Measurements from ENCODE around the gene ABI2.

ABI2 gene

GRCh38 chr2:203462308-203462707 lies 134.1 kb downstream of the ABI2 start:
- no peak overlapping the region for H3K4me3 ChIP-seq (ENCODE audit: low read depth, low read length)
- DNase-seq (ENCODE audit: low read depth), result no peak

GRCh38 chr2:203463266-203463678 lies 135.1 kb downstream of the ABI2 start:
- TF ChIP-seq MAX (IDR thresholded peaks at IDR 0.05; ENCODE audit: low read depth, low read length) (no peak), CTCF (IDR thresholded peaks at IDR 0.05; ENCODE audit: low read depth, low read length) (no peak), MYC (IDR thresholded peaks at IDR 0.05; ENCODE audit: low read depth, low read length) (no peak), POLR2A (IDR thresholded peaks at IDR 0.05; ENCODE audit: extremely low read depth, insufficient read length) (no peak)
- no peak for DNase-seq (ENCODE audit: low read depth)
- no peak overlapping the region for H3K4me3 ChIP-seq (ENCODE audit: low read depth, low read length)

More at GRCh38 chr2:203462308-203462707, 134.1 kb downstream of the ABI2 start:
- TF ChIP-seq MAX (IDR thresholded peaks at IDR 0.05; ENCODE audit: low read depth, low read length) (no peak), CTCF (IDR thresholded peaks at IDR 0.05; ENCODE audit: low read depth, low read length) (no peak), MYC (IDR thresholded peaks at IDR 0.05; ENCODE audit: low read depth, low read length) (no peak), POLR2A (IDR thresholded peaks at IDR 0.05; ENCODE audit: extremely low read depth, insufficient read length) (no peak)

- no peak overlapping the region for H3K4me3 ChIP-seq (ENCODE audit: low read depth, low read length)
- TF ChIP-seq POLR2A (IDR thresholded peaks at IDR 0.05; ENCODE audit: extremely low read depth, insufficient read length), result no peak
- no peak for TF ChIP-seq MYC (IDR thresholded peaks at IDR 0.05; ENCODE audit: low read depth, low read length)
- DNase-seq (ENCODE audit: low read depth), result no peak
Measured at GRCh38 chr2:203469546-203469945, 141.4 kb downstream of the ABI2 start.

- no peak for DNase-seq (ENCODE audit: low read depth)
- TF ChIP-seq POLR2A (IDR thresholded peaks at IDR 0.05; ENCODE audit: extremely low read depth, insufficient read length) (no peak), MYC (IDR thresholded peaks at IDR 0.05; ENCODE audit: low read depth, low read length) (no peak), MAX (IDR thresholded peaks at IDR 0.05; ENCODE audit: low read depth, low read length) (no peak), CTCF (IDR thresholded peaks at IDR 0.05; ENCODE audit: low read depth, low read length) (no peak)
Measured at GRCh38 chr2:203470371-203470770, 142.2 kb downstream of the ABI2 start.

GRCh38 chr2:203471323-203471722 lies 143.1 kb downstream of the ABI2 start:
- TF ChIP-seq MAX (IDR thresholded peaks at IDR 0.05; ENCODE audit: low read depth, low read length) (no peak), CTCF (IDR thresholded peaks at IDR 0.05; ENCODE audit: low read depth, low read length) (no peak), MYC (IDR thresholded peaks at IDR 0.05; ENCODE audit: low read depth, low read length) (no peak), POLR2A (IDR thresholded peaks at IDR 0.05; ENCODE audit: extremely low read depth, insufficient read length) (no peak)
- DNase-seq (ENCODE audit: low read depth), result no peak
- H3K4me3 ChIP-seq (ENCODE audit: low read depth, low read length), result no peak overlapping the region

More at GRCh38 chr2:203470371-203470770, 142.2 kb downstream of the ABI2 start:
- H3K4me3 ChIP-seq (ENCODE audit: low read depth, low read length), result no peak overlapping the region

GRCh38 chr2:203476881-203477280 lies 148.7 kb downstream of the ABI2 start:
- no peak overlapping the region for H3K4me3 ChIP-seq (ENCODE audit: low read depth, low read length)
- TF ChIP-seq POLR2A (IDR thresholded peaks at IDR 0.05; ENCODE audit: extremely low read depth, insufficient read length) (no peak), MYC (IDR thresholded peaks at IDR 0.05; ENCODE audit: low read depth, low read length) (no peak), MAX (IDR thresholded peaks at IDR 0.05; ENCODE audit: low read depth, low read length) (no peak), CTCF (IDR thresholded peaks at IDR 0.05; ENCODE audit: low read depth, low read length) (no peak)

More at GRCh38 chr2:203476881-203477280, 148.7 kb downstream of the ABI2 start:
- no peak for DNase-seq (ENCODE audit: low read depth)

Measured in NB4 (cell line).